Pancreas (tissue), 10 donors: ENCODE data around the gene PITPNC1. TPM values are rescaled to one million over a fixed set of nuclear protein-coding genes. Genes with fewer than 3 reads are reported as not detected.
A peak's percentile ranks its signal among the peaks of the same experiment; 100 is the strongest.

Experiments
- ATAC-seq, 4 donors: fragments of 200-7000 bp; cut with Tn5 transposase; one replicate each; pipeline versions ENCODE4 v1.8.0 to v1.9.1; 2020; ENCODE audit warnings: mild to moderate bottlenecking in 4 of 4, moderate library complexity in 4 of 4
- DNase-seq, 6 donors: peaks; one replicate each; pipeline ENCODE4 v3.0.0-alpha.2; 2020
- FAIRE-seq: peaks from 2 replicates; lab custom pipeline; 2012; peaks lifted over from hg19 to GRCh38; lab: Jason Lieb, UNC
- H3K27ac ChIP-seq, 4 donors: fragments of 200-600 bp; sonication (generic); 1 replicate in 3 of 4; 2 replicates in 1 of 4; pipeline versions ENCODE4 v1.5.0 to v1.8.0; 2020
- H3K27me3 ChIP-seq, 4 donors: fragments of 200-600 bp; one replicate each; pipeline ENCODE4 v1.8.0; 2021
- H3K36me3 ChIP-seq, 3 donors: fragments of 200-600 bp; sonication (generic) in 1 of 3; one replicate each; pipeline versions ENCODE4 v1.5.0 to v1.8.0; 2020 to 2021
- H3K4me1 ChIP-seq, 3 donors: fragments of 200-600 bp; one replicate each; pipeline ENCODE4 v1.8.0; 2021
- H3K4me3 ChIP-seq, 4 donors: fragments of 200-600 bp; sonication (generic) in 2 of 4; one replicate each; pipeline versions ENCODE4 v1.5.0 to v1.8.0; 2020 to 2021
- H3K9me3 ChIP-seq, 4 donors: fragments of 200-600 bp; one replicate each; pipeline ENCODE4 v1.8.0; 2021
- CTCF ChIP-seq, 4 donors: fragments of 200-600 bp; sonication (generic) in 3 of 4; IDR thresholded peaks; one replicate each; pipeline versions ENCODE4 v1.5.0 to v1.8.0; 2021; ENCODE audit warnings: antibody characterized with exemption in 4 of 4
- WGBS, 2 donors: extraction: QIAGEN DNeasy Blood & Tissue Kit; methylation state at CpG; one replicate each; pipeline ENCODE4 v1.1.7; 2013; 5-methylcytosine and 5-hydroxymethylcytosine counted together
- intact Hi-C, 3 donors: fragments of 100-400 bp; cut with DNase I; formaldehyde crosslinking; loops; one replicate each; pipeline versions ENCODE4 v1.11.1 to v1.14.2; 2022
- polyA plus RNA-seq, 2 donors: library from polyadenylated mRNA; stranded (reverse); fragments of 200-250 nt; gene quantifications; one replicate each; pipeline ENCODE4 v1.2.3, GENCODE V29; 2013
- total RNA-seq, 6 donors: library from RNA; stranded (reverse); fragmentation: NEBNext Ultra II Directional in 4 of 6; extraction: Animal tissue kit (Norgen Biotek cat#: 25700) in 4 of 6; gene quantifications; one replicate each; pipeline versions ENCODE4 v1.2.1 to v1.2.4, GENCODE V29; 2021 to 2023
- donor health status: healthy with polysubstance abuse.
- donor health status: DM: no; HTN: no; CAD: no; lungs with moderate emphysema.
- donor health status: DM: no; HTN: no; CAD: no.
- donor health status: control.
- donor health status: control.
- donor health status: Bipolar disorder and iron deficiency.
- donor health status: DM: yes; HTN: yes; CAD: no.
- donor health status: DM: no; HTN: no; CAD: no.
- donor health status: DM: no; HTN: no; CAD: no.
- donor health status: DM: yes; HTN: yes; CAD: no.

Gene PITPNC1
- total and polyA plus RNA-seq, 8 donors, result 9.5 to 28.8 (median 24.4) TPM

GRCh38 chr17:67504182-67504581, 127.1 kb downstream of the PITPNC1 start:
- Histone ChIP-seq H3K36me3 (no peaks in the 10 kb centered on the region), H3K4me1 (peaks cover 12 to 19% (median 17%) of the 10 kb centered on the region in 3 donors), H3K9me3 (no peaks in the 10 kb centered on the region), H3K4me3 (no peak overlapping the region), H3K27ac (peak overlapping the region; percentile 26 to 66 (median 44)), H3K27me3 (no peaks in the 10 kb centered on the region)
- intact Hi-C loops, result no loop called here
- ATAC-seq (peak; percentile 54 to 81 (median 70)), DNase-seq (no peak), FAIRE-seq (no peak)
- no peak for TF ChIP-seq CTCF (IDR thresholded peaks at IDR 0.05)
- 30 to 33% methylated on average over 2 of the region's 2 CpGs for WGBS, 2 donors

GRCh38 chr17:67506966-67507365, 129.9 kb downstream of the PITPNC1 start:
- DNase-seq, result no peak
- 94 to 97% methylated on average over 8 of the region's 8 CpGs for WGBS, 2 donors
- FAIRE-seq, result no peak
- ATAC-seq, result no peak
- no peaks in the 10 kb centered on the region for H3K9me3 ChIP-seq
- no peak overlapping the region for H3K27ac ChIP-seq
- intact Hi-C loops, result no loop called here
- H3K36me3 ChIP-seq, result no peaks in the 10 kb centered on the region
- no peak overlapping the region for H3K4me3 ChIP-seq
- no peak for TF ChIP-seq CTCF (IDR thresholded peaks at IDR 0.05)
- peaks cover 12 to 19% (median 17%) of the 10 kb centered on the region in 3 donors for H3K4me1 ChIP-seq
- no peaks in the 10 kb centered on the region for H3K27me3 ChIP-seq

GRCh38 chr17:67509390-67510287, 132.6 kb downstream of the PITPNC1 start:
- Histone ChIP-seq H3K4me1 (peaks cover 2 to 11% (median 5%) of the 10 kb centered on the region in 3 donors), H3K36me3 (no peaks in the 10 kb centered on the region), H3K4me3 (no peak overlapping the region), H3K27me3 (no peaks in the 10 kb centered on the region), H3K9me3 (no peaks in the 10 kb centered on the region), H3K27ac (no peak overlapping the region)
- WGBS, 2 donors, result 80 to 84% methylated on average over 10 of the region's 10 CpGs
- no peak for TF ChIP-seq CTCF (IDR thresholded peaks at IDR 0.05)
- intact Hi-C loops, result no loop called here
- ATAC-seq, result peak in 3 of 4 donors; percentile 56 to 74 (median 74)
- no peak for FAIRE-seq
- DNase-seq, result no peak

- intact Hi-C loops, result no loop called here
- 73 to 81% methylated on average over 3 of the region's 3 CpGs for WGBS, 2 donors
- H3K27ac ChIP-seq, result no peak overlapping the region
These were observed 133.9 kb downstream of the PITPNC1 start for GRCh38 chr17:67511012-67511411.

More at GRCh38 chr17:67511012-67511411, 133.9 kb downstream of the PITPNC1 start:
- TF ChIP-seq CTCF (IDR thresholded peaks at IDR 0.05), result no peak
- no peak for FAIRE-seq
- Histone ChIP-seq H3K4me3 (no peak overlapping the region), H3K9me3 (no peaks in the 10 kb centered on the region), H3K4me1 (peaks cover 9 to 16% (median 16%) of the 10 kb centered on the region in 3 donors), H3K27me3 (no peaks in the 10 kb centered on the region), H3K36me3 (no peaks in the 10 kb centered on the region)
- no peak for DNase-seq
- no peak for ATAC-seq
